Globus pallidus (tissue), 1 donor: Measurements from ENCODE around the gene KCTD20.

Source experiments
- DNase-seq: peaks from one replicate; pipeline ENCODE4 v3.0.0-alpha.2; 2015; ENCODE audit warnings: low spot score

Gene KCTD20

DNA sequence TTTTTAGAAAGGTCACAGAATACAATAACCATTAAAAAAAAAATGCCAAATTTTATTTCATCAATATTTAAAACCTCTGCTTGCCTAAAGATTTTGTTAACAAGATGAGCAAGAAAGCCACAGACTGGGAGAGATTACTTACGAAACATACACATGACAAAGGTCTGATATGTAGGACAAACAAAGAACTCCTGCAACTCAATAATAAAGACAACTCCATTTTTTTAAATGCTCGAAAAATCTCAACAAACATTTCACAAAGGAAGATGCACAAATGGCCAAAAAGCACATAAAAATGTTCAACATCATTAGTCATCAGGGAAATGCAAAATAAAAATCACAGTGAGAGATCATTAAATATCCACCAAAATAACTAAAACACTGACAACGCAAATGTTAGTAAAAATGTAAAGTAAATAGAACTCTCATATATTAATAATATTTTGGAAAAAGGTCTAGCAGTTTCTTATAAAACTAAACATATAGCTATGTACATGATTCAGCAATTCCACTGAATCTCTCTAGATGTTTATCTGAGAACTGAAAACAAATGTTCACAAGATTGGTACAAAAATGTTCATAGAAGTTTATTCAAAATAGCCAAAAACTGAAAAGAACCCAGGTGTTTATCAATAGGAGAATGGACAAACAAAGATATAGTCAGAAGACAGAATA lies 94.2 kb downstream of the KCTD20 start:
- no peak for DNase-seq

- DNase-seq: no peak
Observed at GRCh38 chr6:36539814-36540568, 97.2 kb downstream of the KCTD20 start.
